K562 (cell line): Measurements from ENCODE around the gene IL27RA. TPM values are rescaled to one million over a fixed set of nuclear protein-coding genes. Genes with fewer than 3 reads are reported as not detected.

ENCODE experiments used
- ATAC-seq: fragments of 200-7000 bp; cut with Tn5 transposase; 3 replicates; pipeline ENCODE4 v1.9.1; 2020; ENCODE audit warnings: moderate library complexity
- BruUV-seq: library from RNA; stranded (reverse); fragments of 400-500 nt; replicated peaks from 2 replicates; lab custom pipeline; 2021; lab: Mats Ljungman, UMichigan
- CTCF ChIA-PET: fragments of 300-600 bp; formaldehyde crosslinking; extraction: SDS; loops from one replicate; lab custom pipeline; 2021; ENCODE audit warnings: low intra/inter-chr PET ratio; lab: Yijun Ruan, JAX
- POLR2A ChIA-PET: fragments of 300-600, 350-650 bp; sonication (Branson Sonifier 250); formaldehyde crosslinking; extraction: SDS; loops from one replicate; lab custom pipeline; 2021; ENCODE audit warnings: antibody characterized with exemption, inconsistent platforms; lab: Yijun Ruan, JAX
- DNase-seq, 4 experiments: peaks; one replicate each; pipeline versions ENCODE4 v3.0.0 to v3.0.0-alpha.2; 2011 to 2018; ENCODE audit warnings: low spot score in 3 of 4, mixed read lengths in 3 of 4; ENCODE audit errors: extremely low read depth in 1 of 4
- FAIRE-seq: peaks from 2 replicates; lab custom pipeline; 2011; peaks lifted over from hg19 to GRCh38; lab: Jason Lieb, UNC
- H2AFZ ChIP-seq: 2 replicates; pipeline ENCODE4 v1.6.0; 2011; ENCODE audit warnings: low read depth, low read length, control low read depth, inconsistent platforms
- H3K27ac ChIP-seq: fragments of 200-600 bp; 3 replicates; pipeline ENCODE4 v1.8.0; 2011; ENCODE audit warnings: low read depth, mild to moderate bottlenecking, control low read depth, inconsistent platforms, low read length, moderate library complexity, mixed read lengths; ENCODE audit errors: extremely low read depth
- H3K27me3 ChIP-seq, 2 experiments: fragments of 300-600 bp in 1 of 2; 2 replicates in 1 of 2; 3 replicates in 1 of 2; pipeline versions ENCODE4 v1.6.0 to v1.8.0; 2011; ENCODE audit warnings: inconsistent platforms in 2 of 2, low read length in 2 of 2, mild to moderate bottlenecking in 1 of 2, mixed read lengths in 1 of 2, moderate library complexity in 1 of 2; ENCODE audit not compliant: control insufficient read depth in 2 of 2, insufficient read depth in 2 of 2
- H3K36me3 ChIP-seq: fragments of 300-600 bp; 3 replicates; pipeline ENCODE4 v1.8.0; 2011; ENCODE audit warnings: mild to moderate bottlenecking, low read length, inconsistent platforms; ENCODE audit not compliant: control insufficient read depth, insufficient read depth
- H3K4me1 ChIP-seq, 2 experiments: fragments of 200-600 bp in 1 of 2; replicated peaks in 1 of 2; 2 replicates in 1 of 2; 3 replicates in 1 of 2; pipeline versions ENCODE4 v1.5.1 to v1.8.0; 2011; ENCODE audit warnings: inconsistent platforms in 2 of 2, low read length in 2 of 2, mild to moderate bottlenecking in 1 of 2, mixed read lengths in 1 of 2, moderate library complexity in 1 of 2; ENCODE audit not compliant: control insufficient read depth in 2 of 2, insufficient read depth in 2 of 2
- H3K4me2 ChIP-seq: 2 replicates; pipeline ENCODE4 v1.6.1; 2011; ENCODE audit warnings: low read length, control low read depth, inconsistent platforms, mixed read lengths; ENCODE audit not compliant: insufficient read depth
- H3K4me3 ChIP-seq: fragments of 200-600 bp; sonication (generic), shearing (Covaris generic); 2 replicates; pipeline ENCODE4 v1.5.1; 2016; ENCODE audit warnings: control low read depth, inconsistent platforms
- H3K79me2 ChIP-seq: fragments of 200-600 bp; 3 replicates; pipeline ENCODE4 v1.8.0; 2011; ENCODE audit warnings: low read length, inconsistent platforms; ENCODE audit not compliant: control insufficient read depth, insufficient read depth
- H3K9ac ChIP-seq, 2 experiments: 2 replicates each; pipeline versions ENCODE4 v1.6.0 to v1.6.1; 2011; ENCODE audit warnings: low read depth in 2 of 2, low read length in 2 of 2, control low read depth in 1 of 2, inconsistent platforms in 1 of 2, mild to moderate bottlenecking in 1 of 2, mixed read lengths in 1 of 2; ENCODE audit not compliant: insufficient read depth in 1 of 2
- H3K9me1 ChIP-seq: one replicate; pipeline ENCODE4 v1.6.0; 2011; ENCODE audit warnings: inconsistent platforms, mild to moderate bottlenecking, low read length, moderate library complexity; ENCODE audit not compliant: control insufficient read depth, insufficient read depth
- H3K9me3 ChIP-seq: replicated peaks from 2 replicates; pipeline ENCODE4 v1.5.1; 2011; ENCODE audit warnings: low read depth, low read length, inconsistent platforms; ENCODE audit not compliant: control insufficient read depth, insufficient read depth
- H4K20me1 ChIP-seq: replicated peaks from 2 replicates; pipeline ENCODE4 v1.6.1; 2011; ENCODE audit warnings: low read length, inconsistent platforms, mixed read lengths; ENCODE audit not compliant: control insufficient read depth, insufficient read depth
- CBX8 ChIP-seq: fragments of 200-600 bp; sonication (generic); IDR thresholded peaks from 2 replicates; pipeline ENCODE4 v1.6.1; 2012; ENCODE audit warnings: borderline replicate concordance, mixed run types, low read depth, mild to moderate bottlenecking, moderate library complexity, mixed read lengths, low read length, control low read depth, inconsistent platforms; ENCODE audit not compliant: poor library complexity, severe bottlenecking; ENCODE audit errors: extremely low read depth
- HDGF ChIP-seq: fragments of 450-650 bp; IDR thresholded peaks from 2 replicates; pipeline ENCODE4 v1.6.1; 2016
- NR2C1 ChIP-seq, 2 experiments: fragments of 450-650 bp; IDR thresholded peaks; 2 replicates each; pipeline ENCODE4 v1.6.1; 2017; ENCODE audit warnings: mild to moderate bottlenecking in 2 of 2, antibody characterized with exemption in 1 of 2, inconsistent platforms in 1 of 2, missing compliant biosample characterization in 1 of 2, missing genetic modification characterization in 1 of 2
- TRIM28 ChIP-seq: fragments of 450-650 bp; IDR thresholded peaks from 2 replicates; pipeline ENCODE4 v1.6.1; 2017
- ZSCAN29 ChIP-seq: fragments of 450-650 bp; IDR thresholded peaks from 2 replicates; pipeline ENCODE4 v1.6.1; 2017
- WGBS: fragments of 100-300 bp; shearing (Covaris generic); methylation state at CpG from one replicate; pipeline ENCODE4 v1.1.6; 2016; ENCODE audit warnings: low coverage, mixed read lengths; ENCODE audit not compliant: insufficient coverage; ENCODE audit errors: missing lambda C conversion rate; 5-methylcytosine and 5-hydroxymethylcytosine counted together
- in situ Hi-C: fragments of 300-500 bp; cut with MboI; formaldehyde crosslinking; loops from 4 replicates; pipeline ENCODE4 v1.15.0; 2018; ENCODE audit warnings: inconsistent platforms, mixed read lengths
- intact Hi-C: fragments of 100-400 bp; cut with micrococcal nuclease; formaldehyde crosslinking; loops from 2 replicates; pipeline ENCODE4 v1.14.2; 2022
- polyA plus RNA-seq, 8 experiments: library from polyadenylated mRNA; depleted of rRNA in 4 of 8; stranded (reverse) in 5 of 8; unstranded in 3 of 8; fragments of >200 nt; fragmentation: Nextera tagmentation in 2 of 8; fragmentation: Illumina TruSeq in 1 of 8; extraction: Ambion mirVana in 2 of 8; extraction: Trizol in 1 of 8; gene quantifications; 2 replicates each; pipeline versions ENCODE4 v1.2.1 to v1.2.3, GENCODE V29; 2011 to 2014; ENCODE audit warnings: inconsistent platforms in 1 of 8, missing spikeins in 1 of 8
- total RNA-seq, 7 experiments: library from RNA; depleted of rRNA in 6 of 7; stranded (reverse); fragments of >200 nt in 6 of 7; fragmentation: Illumina TruSeq in 2 of 7; extraction: Trizol in 2 of 7; gene quantifications; 2 replicates each; pipeline versions ENCODE4 v1.2.1 to v1.2.3, GENCODE V29; 2011 to 2021; ENCODE audit warnings: low replicate concordance in 1 of 7
- TF ChIP-seq, protein P1 (sequence below): fragments of 200-800 bp; sonication (Bioruptor generic); IDR thresholded peaks from 2 replicates; pipeline ENCODE4 v1.6.1; 2017; ENCODE audit warnings: missing genetic modification characterization, missing compliant biosample characterization
- TF ChIP-seq, protein P2 (sequence below): fragments of 150-350 bp; IDR thresholded peaks from 2 replicates; pipeline ENCODE4 v1.6.1; 2014; ENCODE audit warnings: low read depth, mild to moderate bottlenecking, low read length, borderline replicate concordance
- TF ChIP-seq, protein P3 (sequence below): fragments of 450-650 bp; IDR thresholded peaks from 2 replicates; pipeline ENCODE4 v1.6.1; 2017; ENCODE audit warnings: mild to moderate bottlenecking, moderate library complexity
- TF ChIP-seq, protein P4 (sequence below): sonication (generic); formaldehyde crosslinking; IDR thresholded peaks from 2 replicates; pipeline ENCODE4 v1.8.0; 2022; ENCODE audit warnings: mild to moderate bottlenecking, low read depth, missing genetic modification reagents

IL27RA gene
- total and polyA plus RNA-seq, 9 of the 15 experiments (the other 6 are each of a cell fraction or from before 2014, with no cell fraction given), result 1.9 to 15.9 (median 12.0) TPM

DNA sequence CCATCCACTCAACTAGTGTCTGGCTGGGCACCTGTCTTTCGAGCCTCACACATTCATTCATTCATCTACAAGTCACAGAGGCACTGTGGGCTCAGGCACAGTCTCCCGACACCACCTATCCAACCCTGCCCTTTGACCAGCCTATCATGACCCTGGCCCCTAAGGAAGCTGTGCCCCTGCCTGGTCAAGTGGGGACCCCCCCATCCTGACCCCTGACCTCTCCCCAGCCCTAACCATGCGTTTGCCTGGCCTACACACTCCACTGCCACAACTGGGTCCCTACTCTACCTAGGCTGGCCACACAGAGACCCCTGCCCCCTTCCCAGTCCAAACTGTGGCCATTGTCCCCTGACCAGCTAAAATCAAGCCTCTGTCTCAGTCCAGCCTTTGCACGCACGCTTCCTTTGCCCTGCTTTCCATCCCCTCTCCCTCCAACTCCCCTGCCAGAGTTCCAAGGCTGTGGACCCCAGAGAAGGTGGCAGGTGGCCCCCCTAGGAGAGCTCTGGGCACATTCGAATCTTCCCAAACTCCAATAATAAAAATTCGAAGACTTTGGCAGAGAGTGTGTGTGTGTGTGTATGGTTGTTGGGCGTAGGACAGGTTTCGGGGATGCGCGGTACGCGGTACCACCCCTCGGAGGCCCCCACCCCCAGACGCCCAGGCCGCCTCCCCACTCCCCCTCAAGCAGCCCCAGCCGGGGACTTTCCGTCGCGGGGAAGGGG lies 404 bp upstream of the IL27RA start:
- ChIA-PET CTCF (interaction anchor here (2.2 kb wide), 1 partner anchor 150 kb away, joined by 6 read pairs; no protein-coding TSS in a partner anchor), POLR2A (interaction anchor here (0.6 to 2.2 kb wide), 12 partner anchors 9 to 214 kb away, joined by 3 to 21 read pairs (median 4); partner anchors contain the start of gene RFX1)
- no TSS peak for BruUV-seq
- peak overlapping the region; percentile 91 to 99; a peak in 3 of 4 replicates for H3K9ac ChIP-seq
- DNase-seq, result peak in 1 of 4 experiments; percentile 7
- no peaks in the 10 kb centered on the region for H3K9me3 ChIP-seq
- peaks cover 20 to 49% of the 10 kb centered on the region in 2 experiments; a peak in 4 of 5 replicates for H3K4me1 ChIP-seq
- no peak for FAIRE-seq
- no peaks in the 10 kb centered on the region for H4K20me1 ChIP-seq
- intact Hi-C loops (loop anchor here (10.0 kb wide), 1 partner anchor 76 kb away; the partner anchor contains the start of gene DCAF15), in situ Hi-C loops (no loop called here)
- no peaks in the 10 kb centered on the region for H3K27me3 ChIP-seq
- H3K79me2 ChIP-seq, result peaks cover 7% of the 10 kb centered on the region; the same call in 1 of the 3 replicates
- no peaks in the 10 kb centered on the region for H3K9me1 ChIP-seq
- peak overlapping the region; percentile 56 for H3K4me3 ChIP-seq
- H3K27ac ChIP-seq, result peak overlapping the region; percentile 81
- WGBS, result 28% methylated on average over 16 of the region's 20 CpGs
- H3K4me2 ChIP-seq, result peak overlapping the region; percentile 82
- peak; percentile 2; the same call in 1 of the 3 replicates for ATAC-seq
- no peaks in the 10 kb centered on the region for H3K36me3 ChIP-seq
- peak overlapping the region; percentile 98 for H2AFZ ChIP-seq
- TF ChIP-seq HDGF (peak; percentile 79), ZSCAN29 (0 out of 2 replicates have a peak, but pooled peaks have one; percentile 15), TRIM28 (no peak), NR2C1 (IDR thresholded peaks at IDR 0.05) (peak; percentile 54), NR2C1 (tag; IDR thresholded peaks at IDR 0.05) (peak; percentile 63), CBX8 (no peak)
- TF ChIP-seq, protein P1, sequence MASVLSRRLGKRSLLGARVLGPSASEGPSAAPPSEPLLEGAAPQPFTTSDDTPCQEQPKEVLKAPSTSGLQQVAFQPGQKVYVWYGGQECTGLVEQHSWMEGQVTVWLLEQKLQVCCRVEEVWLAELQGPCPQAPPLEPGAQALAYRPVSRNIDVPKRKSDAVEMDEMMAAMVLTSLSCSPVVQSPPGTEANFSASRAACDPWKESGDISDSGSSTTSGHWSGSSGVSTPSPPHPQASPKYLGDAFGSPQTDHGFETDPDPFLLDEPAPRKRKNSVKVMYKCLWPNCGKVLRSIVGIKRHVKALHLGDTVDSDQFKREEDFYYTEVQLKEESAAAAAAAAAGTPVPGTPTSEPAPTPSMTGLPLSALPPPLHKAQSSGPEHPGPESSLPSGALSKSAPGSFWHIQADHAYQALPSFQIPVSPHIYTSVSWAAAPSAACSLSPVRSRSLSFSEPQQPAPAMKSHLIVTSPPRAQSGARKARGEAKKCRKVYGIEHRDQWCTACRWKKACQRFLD (CRISPR knock-in tag), result peak; percentile 51; the same call in 1 of the 2 replicates
- TF ChIP-seq, protein P2, sequence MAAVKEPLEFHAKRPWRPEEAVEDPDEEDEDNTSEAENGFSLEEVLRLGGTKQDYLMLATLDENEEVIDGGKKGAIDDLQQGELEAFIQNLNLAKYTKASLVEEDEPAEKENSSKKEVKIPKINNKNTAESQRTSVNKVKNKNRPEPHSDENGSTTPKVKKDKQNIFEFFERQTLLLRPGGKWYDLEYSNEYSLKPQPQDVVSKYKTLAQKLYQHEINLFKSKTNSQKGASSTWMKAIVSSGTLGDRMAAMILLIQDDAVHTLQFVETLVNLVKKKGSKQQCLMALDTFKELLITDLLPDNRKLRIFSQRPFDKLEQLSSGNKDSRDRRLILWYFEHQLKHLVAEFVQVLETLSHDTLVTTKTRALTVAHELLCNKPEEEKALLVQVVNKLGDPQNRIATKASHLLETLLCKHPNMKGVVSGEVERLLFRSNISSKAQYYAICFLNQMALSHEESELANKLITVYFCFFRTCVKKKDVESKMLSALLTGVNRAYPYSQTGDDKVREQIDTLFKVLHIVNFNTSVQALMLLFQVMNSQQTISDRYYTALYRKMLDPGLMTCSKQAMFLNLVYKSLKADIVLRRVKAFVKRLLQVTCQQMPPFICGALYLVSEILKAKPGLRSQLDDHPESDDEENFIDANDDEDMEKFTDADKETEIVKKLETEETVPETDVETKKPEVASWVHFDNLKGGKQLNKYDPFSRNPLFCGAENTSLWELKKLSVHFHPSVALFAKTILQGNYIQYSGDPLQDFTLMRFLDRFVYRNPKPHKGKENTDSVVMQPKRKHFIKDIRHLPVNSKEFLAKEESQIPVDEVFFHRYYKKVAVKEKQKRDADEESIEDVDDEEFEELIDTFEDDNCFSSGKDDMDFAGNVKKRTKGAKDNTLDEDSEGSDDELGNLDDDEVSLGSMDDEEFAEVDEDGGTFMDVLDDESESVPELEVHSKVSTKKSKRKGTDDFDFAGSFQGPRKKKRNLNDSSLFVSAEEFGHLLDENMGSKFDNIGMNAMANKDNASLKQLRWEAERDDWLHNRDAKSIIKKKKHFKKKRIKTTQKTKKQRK, result no peak
- TF ChIP-seq, protein P3, sequence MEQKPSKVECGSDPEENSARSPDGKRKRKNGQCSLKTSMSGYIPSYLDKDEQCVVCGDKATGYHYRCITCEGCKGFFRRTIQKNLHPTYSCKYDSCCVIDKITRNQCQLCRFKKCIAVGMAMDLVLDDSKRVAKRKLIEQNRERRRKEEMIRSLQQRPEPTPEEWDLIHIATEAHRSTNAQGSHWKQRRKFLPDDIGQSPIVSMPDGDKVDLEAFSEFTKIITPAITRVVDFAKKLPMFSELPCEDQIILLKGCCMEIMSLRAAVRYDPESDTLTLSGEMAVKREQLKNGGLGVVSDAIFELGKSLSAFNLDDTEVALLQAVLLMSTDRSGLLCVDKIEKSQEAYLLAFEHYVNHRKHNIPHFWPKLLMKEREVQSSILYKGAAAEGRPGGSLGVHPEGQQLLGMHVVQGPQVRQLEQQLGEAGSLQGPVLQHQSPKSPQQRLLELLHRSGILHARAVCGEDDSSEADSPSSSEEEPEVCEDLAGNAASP, result no peak
- TF ChIP-seq, protein P4, sequence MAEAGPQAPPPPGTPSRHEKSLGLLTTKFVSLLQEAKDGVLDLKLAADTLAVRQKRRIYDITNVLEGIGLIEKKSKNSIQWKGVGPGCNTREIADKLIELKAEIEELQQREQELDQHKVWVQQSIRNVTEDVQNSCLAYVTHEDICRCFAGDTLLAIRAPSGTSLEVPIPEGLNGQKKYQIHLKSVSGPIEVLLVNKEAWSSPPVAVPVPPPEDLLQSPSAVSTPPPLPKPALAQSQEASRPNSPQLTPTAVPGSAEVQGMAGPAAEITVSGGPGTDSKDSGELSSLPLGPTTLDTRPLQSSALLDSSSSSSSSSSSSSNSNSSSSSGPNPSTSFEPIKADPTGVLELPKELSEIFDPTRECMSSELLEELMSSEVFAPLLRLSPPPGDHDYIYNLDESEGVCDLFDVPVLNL, result 0 out of 2 replicates have a peak, but pooled peaks have one; percentile 31
